Neuronal stem cell (in vitro differentiated cells): ENCODE data around the gene UCN.

Experiments
- DNase-seq: peaks from one replicate; pipeline ENCODE4 v3.0.0-alpha.2; 2013; ENCODE audit warnings: low spot score
- H2AFZ ChIP-seq: one replicate; pipeline ENCODE4 v1.6.1; 2013; ENCODE audit warnings: mild to moderate bottlenecking, low read length, inconsistent platforms
- H2AK5ac ChIP-seq: 2 replicates; pipeline ENCODE4 v1.6.1; 2013; ENCODE audit warnings: low read depth, mild to moderate bottlenecking, inconsistent platforms, low read length, moderate library complexity, mixed read lengths
- H2BK120ac ChIP-seq: 2 replicates; pipeline ENCODE4 v1.6.1; 2013; ENCODE audit warnings: low read depth, mild to moderate bottlenecking, inconsistent platforms, low read length, moderate library complexity, mixed read lengths
- H2BK12ac ChIP-seq: one replicate; pipeline ENCODE4 v1.6.1; 2013; ENCODE audit warnings: low read length, inconsistent platforms
- H2BK15ac ChIP-seq: 2 replicates; pipeline ENCODE4 v1.6.1; 2013; ENCODE audit warnings: mild to moderate bottlenecking, low read length, inconsistent platforms, mixed read lengths
- H2BK5ac ChIP-seq: one replicate; pipeline ENCODE4 v1.6.1; 2013; ENCODE audit warnings: inconsistent platforms, mild to moderate bottlenecking, low read length, moderate library complexity
- H3K14ac ChIP-seq: one replicate; pipeline ENCODE4 v1.6.1; 2013; ENCODE audit warnings: low read length, inconsistent platforms
- H3K18ac ChIP-seq: 2 replicates; pipeline ENCODE4 v1.6.1; 2013; ENCODE audit warnings: low read length, inconsistent platforms
- H3K23ac ChIP-seq: 2 replicates; pipeline ENCODE4 v1.6.1; 2013; ENCODE audit warnings: low read depth, mild to moderate bottlenecking, mixed read lengths, low read length, inconsistent platforms; ENCODE audit not compliant: poor library complexity
- H3K27ac ChIP-seq: replicated peaks from 3 replicates; pipeline ENCODE4 v1.5.1; 2013; ENCODE audit warnings: low read length, inconsistent platforms
- H3K27me3 ChIP-seq, 3 experiments: 2 replicates each; pipeline ENCODE4 v1.6.1; 2013; ENCODE audit warnings: low read length in 3 of 3, mild to moderate bottlenecking in 2 of 3, inconsistent platforms in 1 of 3, low read depth in 1 of 3, mixed read lengths in 1 of 3, moderate library complexity in 1 of 3; ENCODE audit not compliant: control insufficient read depth in 3 of 3, insufficient read depth in 3 of 3
- H3K36me3 ChIP-seq, 2 donors: replicated peaks in 1 of 2; 2 replicates each; pipeline ENCODE4 v1.6.1; 2013; ENCODE audit warnings: low read length in 2 of 2; ENCODE audit not compliant: control insufficient read depth in 2 of 2, insufficient read depth in 2 of 2
- H3K4ac ChIP-seq: 2 replicates; pipeline ENCODE4 v1.6.1; 2013; ENCODE audit warnings: inconsistent platforms, mild to moderate bottlenecking, low read length, moderate library complexity
- H3K4me1 ChIP-seq, 2 donors: 1 replicate in 1 of 2; 2 replicates in 1 of 2; pipeline ENCODE4 v1.6.1; 2013; ENCODE audit warnings: low read length in 2 of 2, low read depth in 1 of 2; ENCODE audit not compliant: control insufficient read depth in 2 of 2, insufficient read depth in 1 of 2
- H3K4me2 ChIP-seq: one replicate; pipeline ENCODE4 v1.6.1; 2013; ENCODE audit warnings: mild to moderate bottlenecking, low read length, inconsistent platforms; ENCODE audit not compliant: insufficient read depth, poor library complexity, severe bottlenecking
- H3K4me3 ChIP-seq, 2 donors: 2 replicates each; pipeline ENCODE4 v1.5.1; 2013; ENCODE audit warnings: low read length in 2 of 2, mild to moderate bottlenecking in 2 of 2, inconsistent platforms in 1 of 2, moderate library complexity in 1 of 2
- H3K79me1 ChIP-seq: one replicate; pipeline ENCODE4 v1.6.1; 2013; ENCODE audit warnings: low read depth, mild to moderate bottlenecking, inconsistent platforms, low read length, moderate library complexity
- H3K9ac ChIP-seq: one replicate; pipeline ENCODE4 v1.6.1; 2013; ENCODE audit warnings: mild to moderate bottlenecking, low read depth, low read length, inconsistent platforms; ENCODE audit not compliant: poor library complexity
- H3K9me3 ChIP-seq, 2 donors: replicated peaks in 1 of 2; 2 replicates each; pipeline versions ENCODE3 to v1.6.1; 2013; ENCODE audit warnings: low read length in 2 of 2, mild to moderate bottlenecking in 2 of 2, inconsistent platforms in 1 of 2, low read depth in 1 of 2, mixed read lengths in 1 of 2, moderate library complexity in 1 of 2; ENCODE audit not compliant: control insufficient read depth in 2 of 2, insufficient read depth in 1 of 2
- H4K8ac ChIP-seq: one replicate; pipeline ENCODE4 v1.6.1; 2013; ENCODE audit warnings: low read depth, mild to moderate bottlenecking, inconsistent platforms, low read length, moderate library complexity
- H4K91ac ChIP-seq: one replicate; pipeline ENCODE4 v1.6.1; 2013; ENCODE audit warnings: low read length, low read depth, mild to moderate bottlenecking, inconsistent platforms; ENCODE audit not compliant: poor library complexity
- WGBS, 2 donors: extraction: QIAGEN DNeasy Blood & Tissue Kit; methylation state at CpG; one replicate each; pipeline ENCODE4 v1.1.7; 2013; ENCODE audit warnings: missing lambda C conversion rate in 2 of 2, mixed read lengths in 1 of 2; ENCODE audit not compliant: insufficient read length in 2 of 2, insufficient replicate concordance in 1 of 2; ENCODE audit errors: extremely low coverage in 2 of 2; 5-methylcytosine and 5-hydroxymethylcytosine counted together

UCN gene

GRCh38 chr2:27284996-27285395, 23.2 kb downstream of the UCN start:
- Histone ChIP-seq H4K8ac (no peak overlapping the region), H3K27me3 (peaks cover 0 to 94% (median 2%) of the 10 kb centered on the region in 3 experiments)

DNA sequence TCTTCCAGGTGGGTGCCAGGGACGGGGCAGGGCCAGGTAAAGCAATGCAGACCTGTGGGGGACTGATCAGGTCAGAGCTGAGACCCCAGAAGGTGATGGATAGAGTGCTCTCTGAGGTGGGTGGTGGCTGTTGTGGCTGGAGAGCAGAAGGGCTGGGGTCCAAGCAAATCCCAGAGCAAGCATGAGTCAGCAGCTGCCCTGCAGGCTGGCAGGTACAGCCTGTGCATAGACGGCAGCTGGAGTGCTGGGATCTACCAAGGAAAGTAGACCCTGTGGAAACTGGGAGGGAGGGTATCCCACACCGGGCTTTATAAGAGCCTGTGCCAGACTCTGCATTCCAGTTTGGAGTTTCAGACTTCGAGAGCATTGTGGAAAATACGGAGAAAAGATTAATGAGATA, 25.4 kb downstream of the UCN start:
- Histone ChIP-seq H3K4ac (peak overlapping the region; percentile 19), H4K91ac (no peak overlapping the region), H2BK12ac (peak overlapping the region; percentile 79), H3K23ac (peak overlapping the region; percentile 95), H2BK15ac (peak overlapping the region; percentile 33), H3K14ac (no peak overlapping the region), H3K18ac (no peak overlapping the region), H3K9ac (peak overlapping the region; percentile 65), H3K4me3 (no peak overlapping the region), H2AK5ac (peak overlapping the region; percentile 66), H2BK5ac (no peak overlapping the region), H2AFZ (no peak overlapping the region), H4K8ac (no peak overlapping the region), H3K4me2 (no peak overlapping the region), H3K36me3 (no peaks in the 10 kb centered on the region), H2BK120ac (no peak overlapping the region), H3K27ac (no peak overlapping the region), H3K79me1 (no peaks in the 10 kb centered on the region), H3K9me3 (no peaks in the 10 kb centered on the region), H3K4me1 (peaks cover 0 to 7% of the 10 kb centered on the region in 2 donors), H3K27me3 (peaks cover 0 to 81% (median 2%) of the 10 kb centered on the region in 3 experiments)
- DNase-seq, result no peak
- no CpG with 5 or more reads among the region's 5 CpGs for WGBS, 2 donors

More at GRCh38 chr2:27284996-27285395, 23.2 kb downstream of the UCN start:
- no peak overlapping the region for H3K4ac ChIP-seq
- no peaks in the 10 kb centered on the region for H3K36me3 ChIP-seq
- no peak overlapping the region for H3K18ac ChIP-seq
- no peak overlapping the region for H3K4me3 ChIP-seq
- H2BK12ac ChIP-seq, result no peak overlapping the region
- H2BK15ac ChIP-seq, result no peak overlapping the region
- peaks cover 0 to 7% of the 10 kb centered on the region in 2 donors for H3K4me1 ChIP-seq
- no peak overlapping the region for H2BK5ac ChIP-seq
- no peak overlapping the region for H3K27ac ChIP-seq
- no peak overlapping the region for H3K14ac ChIP-seq
- H2AFZ ChIP-seq, result no peak overlapping the region
- H2AK5ac ChIP-seq, result no peak overlapping the region
- H3K23ac ChIP-seq, result no peak overlapping the region
- no peak overlapping the region for H3K9ac ChIP-seq
- no peak overlapping the region for H3K4me2 ChIP-seq
- no peaks in the 10 kb centered on the region for H3K79me1 ChIP-seq
- WGBS, 2 donors, result no CpG with 5 or more reads among the region's 1 CpG
- H3K9me3 ChIP-seq, result no peaks in the 10 kb centered on the region
- no peak for DNase-seq
- H4K91ac ChIP-seq, result no peak overlapping the region
- no peak overlapping the region for H2BK120ac ChIP-seq

GRCh38 chr2:27281855-27282559, 26.2 kb downstream of the UCN start, which contains the start of gene TRIM54:
TRIM54 (plus strand) TSS chr2:27282429; CDS start chr2:27282732, 303 bp downstream.
- DNase-seq, result no peak
- Histone ChIP-seq H3K27me3 (peaks cover 0 to 78% (median 2%) of the 10 kb centered on the region in 3 experiments), H3K23ac (peak within 1 kb of the TSS; percentile 95), H2BK120ac (no peak within 1 kb of the TSS), H3K4me3 (no peak within 1 kb of the TSS), H2BK5ac (no peak within 1 kb of the TSS), H3K4me1 (peaks cover 0 to 7% of the 10 kb centered on the region in 2 donors), H3K9me3 (no peaks in the 10 kb centered on the region), H3K4me2 (no peak within 1 kb of the TSS), H4K8ac (no peak within 1 kb of the TSS), H3K14ac (no peak within 1 kb of the TSS), H3K79me1 (no peaks in the 10 kb centered on the region), H3K27ac (no peak within 1 kb of the TSS), H2AFZ (no peak within 1 kb of the TSS), H3K18ac (no peak within 1 kb of the TSS), H2AK5ac (peak within 1 kb of the TSS; percentile 66), H3K9ac (peak within 1 kb of the TSS; percentile 65), H3K4ac (peak within 1 kb of the TSS; percentile 19), H3K36me3 (no peaks in the 10 kb centered on the region), H2BK15ac (peak within 1 kb of the TSS; percentile 33), H2BK12ac (peak within 1 kb of the TSS; percentile 79), H4K91ac (no peak within 1 kb of the TSS)
- no CpG with 5 or more reads among the region's 5 CpGs for WGBS, 2 donors

- no peaks in the 10 kb centered on the region for H3K9me3 ChIP-seq
- H3K18ac ChIP-seq, result no peak overlapping the region
- H2AK5ac ChIP-seq, result no peak overlapping the region
- H2BK15ac ChIP-seq, result no peak overlapping the region
- H3K4me3 ChIP-seq, result no peak overlapping the region
- no peak overlapping the region for H3K14ac ChIP-seq
- H2BK5ac ChIP-seq, result no peak overlapping the region
- no peak overlapping the region for H3K27ac ChIP-seq
- H3K9ac ChIP-seq, result no peak overlapping the region
- H3K4me1 ChIP-seq, result peaks cover 0 to 7% of the 10 kb centered on the region in 2 donors
- peaks cover 0 to 76% (median 2%) of the 10 kb centered on the region in 3 experiments for H3K27me3 ChIP-seq
- no peak overlapping the region for H3K23ac ChIP-seq
- no peak overlapping the region for H3K4me2 ChIP-seq
- no peak for DNase-seq
- H2BK12ac ChIP-seq, result no peak overlapping the region
- H2AFZ ChIP-seq, result no peak overlapping the region
- H4K8ac ChIP-seq, result no peak overlapping the region
- WGBS, 2 donors, result no CpG with 5 or more reads among the region's 3 CpGs
- H2BK120ac ChIP-seq, result no peak overlapping the region
- H3K79me1 ChIP-seq, result no peaks in the 10 kb centered on the region
- H3K4ac ChIP-seq, result no peak overlapping the region
- H3K36me3 ChIP-seq, result no peaks in the 10 kb centered on the region
- H4K91ac ChIP-seq, result no peak overlapping the region
These were observed 26.8 kb downstream of the UCN start for GRCh38 chr2:27281442-27281841.
